ENCODE data around the gene CAMK2B. TPM values are rescaled to one million over a fixed set of nuclear protein-coding genes. Genes with fewer than 3 reads are reported as not detected.

The CAMK2B gene
- total and polyA plus RNA-seq, 2 of the 13 experiments (the other 11 are each of a cell fraction or from before 2014, with no cell fraction given) = 0.27 to 0.48 TPM

DNA sequence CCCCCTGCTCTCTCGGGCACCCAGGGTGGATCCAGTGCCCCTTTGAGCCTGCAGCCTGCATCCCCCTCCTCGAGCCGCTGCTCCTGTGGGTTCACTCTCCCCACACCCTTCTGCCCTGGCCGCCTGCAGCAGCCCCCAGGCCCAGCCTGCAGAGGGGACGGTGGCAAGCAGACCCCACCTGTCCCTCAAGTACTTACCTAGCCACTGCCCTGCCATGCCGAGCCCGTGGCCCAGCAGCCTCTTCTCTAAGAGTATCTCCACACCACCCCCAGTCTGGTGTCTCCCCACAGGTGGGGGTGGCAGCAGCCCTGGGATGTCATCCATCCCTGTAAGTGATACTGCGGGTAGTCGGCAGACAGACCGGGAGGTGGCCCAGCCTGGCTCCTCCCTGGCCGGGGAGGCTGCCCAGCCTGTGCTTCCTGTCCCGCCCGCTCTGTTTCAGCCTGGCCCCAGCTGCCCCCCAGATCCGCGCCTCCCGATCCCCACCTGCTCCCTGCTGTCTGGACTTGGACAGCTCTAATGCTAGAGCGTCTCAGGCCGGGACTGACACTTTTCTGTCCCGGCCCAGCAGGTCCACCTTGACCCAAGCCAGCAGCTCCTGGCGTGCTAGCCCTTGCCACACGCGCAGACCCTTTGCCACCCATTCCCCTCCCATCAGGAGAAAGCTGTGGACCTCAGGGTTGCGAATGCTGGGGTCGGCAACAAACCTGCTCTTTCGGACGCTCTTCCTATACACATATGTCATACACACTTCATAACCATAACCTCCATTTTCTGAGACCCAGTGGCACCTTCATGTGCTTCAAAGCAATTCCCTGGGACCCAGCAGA, 99.6 kb downstream of the CAMK2B start:
- H4K20me1 ChIP-seq (ENCODE audit: insufficient read depth, low read length) = no peaks in the 10 kb centered on the region
- TF ChIP-seq ZNF883 (CRISPR knock-in tag; IDR thresholded peaks at IDR 0.05; ENCODE audit: not compliant biosample characterization) = no peak
- ChIA-PET CTCF (ENCODE audit: low intra/inter-chr PET ratio, low total read pairs) (no interaction called here), POLR2A (no interaction called here)
- no peak overlapping the region for H3K4me3 ChIP-seq (replicated peaks in 1 of 3; ENCODE audit: insufficient read depth in 1 of 3, low read depth in 2 of 3, low read length in 3 of 3)
- BruUV-seq (replicated peaks) = no TSS peak
- H3K27ac ChIP-seq (ENCODE audit: extremely low read length, insufficient read depth, low read length) = no peak overlapping the region
- H3K9me3 ChIP-seq (ENCODE audit: low read length) = no peaks in the 10 kb centered on the region
- peaks cover 21 to 66% of the 10 kb centered on the region in 2 experiments; a peak in 4 of 5 replicates for H3K27me3 ChIP-seq (ENCODE audit: control insufficient read depth in 1 of 2, insufficient read depth in 2 of 2, low read length in 2 of 2)
- WGBS (ENCODE audit: low lambda C conversion rate) = 35% methylated on average over 9 of the region's 26 CpGs
- intact Hi-C loops (cut with micrococcal nuclease; ENCODE audit: unreplicated experiment) = no loop called here
- FAIRE-seq (no peak), DNase-seq (ENCODE audit: low spot score) (no peak), ATAC-seq (no peak)
- H3K9ac ChIP-seq (ENCODE audit: insufficient read depth, low read depth, low read length) = no peak overlapping the region
- no peak overlapping the region for H3K4me2 ChIP-seq (ENCODE audit: low read depth, low read length)
- no peaks in the 10 kb centered on the region for H3K36me3 ChIP-seq (replicated peaks in 1 of 2; ENCODE audit: control insufficient read depth in 1 of 2, insufficient read depth in 2 of 2, low read length in 2 of 2)
- H2AFZ ChIP-seq (ENCODE audit: low read length) = no peak overlapping the region
- in situ Hi-C loops (cut with HindIII; ENCODE audit: extremely low pct_ligation_motif_present, low pct_unique_long_range_greater_than_20kb) = no loop called here
- H3K79me2 ChIP-seq (ENCODE audit: insufficient read depth, low read length) = no peaks in the 10 kb centered on the region
- H3K4me1 ChIP-seq (ENCODE audit: insufficient read depth, low read length) = peaks cover 22% of the 10 kb centered on the region

DNA sequence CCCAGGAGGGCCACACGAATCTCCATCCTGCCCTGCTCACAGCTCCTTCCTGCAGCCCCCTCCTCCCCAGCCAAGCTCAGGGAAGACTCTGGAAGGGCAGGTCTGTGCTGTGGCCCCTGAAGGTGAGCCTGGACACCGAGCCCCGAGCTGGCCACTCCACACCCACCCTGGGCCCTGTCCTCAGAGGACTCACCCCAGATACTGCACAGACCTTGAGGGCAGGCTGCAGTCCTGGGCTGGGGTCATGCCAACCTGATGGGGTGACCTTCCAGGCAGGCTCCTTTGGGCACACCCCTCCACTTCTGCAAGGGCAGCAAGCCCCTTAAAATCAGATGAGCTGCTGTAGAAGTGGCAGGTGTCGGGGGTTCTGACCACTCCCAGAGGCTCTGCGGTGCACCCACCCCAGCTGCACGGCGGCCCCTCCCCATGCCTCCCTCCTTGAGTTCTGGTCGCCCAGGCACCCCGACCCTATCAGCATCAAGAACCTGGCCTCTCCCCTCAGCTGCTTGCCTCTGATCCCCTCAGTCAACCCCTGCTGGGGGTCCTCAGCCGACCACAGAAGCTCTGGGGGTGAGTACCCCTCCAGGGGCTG, 100.3 kb downstream of the CAMK2B start:
- H3K36me3 ChIP-seq (replicated peaks in 1 of 2; ENCODE audit: control insufficient read depth in 1 of 2, insufficient read depth in 2 of 2, low read length in 2 of 2) = no peaks in the 10 kb centered on the region
- ATAC-seq (no peak), DNase-seq (ENCODE audit: low spot score) (no peak), FAIRE-seq (no peak)
- H3K4me2 ChIP-seq (ENCODE audit: low read depth, low read length) = no peak overlapping the region
- H3K4me3 ChIP-seq (replicated peaks in 1 of 3; ENCODE audit: insufficient read depth in 1 of 3, low read depth in 2 of 3, low read length in 3 of 3) = no peak overlapping the region
- POLR2A ChIA-PET = no interaction called here
- intact Hi-C loops (cut with micrococcal nuclease; ENCODE audit: unreplicated experiment) = no loop called here
- WGBS (ENCODE audit: low lambda C conversion rate) = 20% methylated on average over 5 of the region's 10 CpGs
- H3K9me3 ChIP-seq (ENCODE audit: low read length) = no peaks in the 10 kb centered on the region
- H3K4me1 ChIP-seq (ENCODE audit: insufficient read depth, low read length) = peaks cover 19% of the 10 kb centered on the region
- no peak overlapping the region for H2AFZ ChIP-seq (ENCODE audit: low read length)
- TF ChIP-seq ZNF264 (CRISPR knock-in tag; IDR thresholded peaks at IDR 0.05) (no peak), LCORL (IDR thresholded peaks at IDR 0.05) (no peak), LCORL (CRISPR knock-in tag; IDR thresholded peaks at IDR 0.05) (no peak), FOXJ3 (CRISPR knock-in tag; IDR thresholded peaks at IDR 0.05; ENCODE audit: borderline replicate concordance) (no peak), HNRNPUL1 (IDR thresholded peaks at IDR 0.05; ENCODE audit: low read depth, low read length) (no peak), XBP1 (CRISPR knock-in tag; IDR thresholded peaks at IDR 0.05) (no peak), ZNF605 (CRISPR knock-in tag; IDR thresholded peaks at IDR 0.05) (no peak), ZKSCAN1 (IDR thresholded peaks at IDR 0.05; ENCODE audit: low read length) (no peak), ZBTB38 (CRISPR knock-in tag; IDR thresholded peaks at IDR 0.05) (no peak), PAX8 (CRISPR knock-in tag; IDR thresholded peaks at IDR 0.05; ENCODE audit: borderline replicate concordance) (no peak), NCOR1 (IDR thresholded peaks at IDR 0.05; ENCODE audit: borderline replicate concordance, low read length) (no peak), KDM6A (CRISPR knock-in tag; IDR thresholded peaks at IDR 0.05; ENCODE audit: low read depth) (no peak), RBAK (CRISPR knock-in tag; IDR thresholded peaks at IDR 0.05) (no peak), GATAD2A (CRISPR knock-in tag; IDR thresholded peaks at IDR 0.05) (no peak), ZNF350 (CRISPR knock-in tag; IDR thresholded peaks at IDR 0.05; ENCODE audit: borderline replicate concordance, low read depth) (no peak)
- TF ChIP-seq, protein P1, sequence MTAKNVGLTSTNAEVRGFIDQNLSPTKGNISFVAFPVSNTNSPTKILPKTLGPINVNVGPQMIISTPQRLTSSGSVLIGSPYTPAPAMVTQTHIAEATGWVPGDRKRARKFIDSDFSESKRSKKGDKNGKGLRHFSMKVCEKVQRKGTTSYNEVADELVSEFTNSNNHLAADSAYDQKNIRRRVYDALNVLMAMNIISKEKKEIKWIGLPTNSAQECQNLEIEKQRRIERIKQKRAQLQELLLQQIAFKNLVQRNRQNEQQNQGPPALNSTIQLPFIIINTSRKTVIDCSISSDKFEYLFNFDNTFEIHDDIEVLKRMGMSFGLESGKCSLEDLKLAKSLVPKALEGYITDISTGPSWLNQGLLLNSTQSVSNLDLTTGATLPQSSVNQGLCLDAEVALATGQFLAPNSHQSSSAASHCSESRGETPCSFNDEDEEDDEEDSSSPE (CRISPR knock-in tag; IDR thresholded peaks at IDR 0.05) = no peak
- TF ChIP-seq, protein P2, sequence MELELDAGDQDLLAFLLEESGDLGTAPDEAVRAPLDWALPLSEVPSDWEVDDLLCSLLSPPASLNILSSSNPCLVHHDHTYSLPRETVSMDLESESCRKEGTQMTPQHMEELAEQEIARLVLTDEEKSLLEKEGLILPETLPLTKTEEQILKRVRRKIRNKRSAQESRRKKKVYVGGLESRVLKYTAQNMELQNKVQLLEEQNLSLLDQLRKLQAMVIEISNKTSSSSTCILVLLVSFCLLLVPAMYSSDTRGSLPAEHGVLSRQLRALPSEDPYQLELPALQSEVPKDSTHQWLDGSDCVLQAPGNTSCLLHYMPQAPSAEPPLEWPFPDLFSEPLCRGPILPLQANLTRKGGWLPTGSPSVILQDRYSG (CRISPR knock-in tag; IDR thresholded peaks at IDR 0.05) = no peak
- peaks cover 21 to 59% of the 10 kb centered on the region in 2 experiments; a peak in 4 of 5 replicates for H3K27me3 ChIP-seq (ENCODE audit: control insufficient read depth in 1 of 2, insufficient read depth in 2 of 2, low read length in 2 of 2)
- H3K9ac ChIP-seq (ENCODE audit: insufficient read depth, low read depth, low read length) = no peak overlapping the region
- no peak overlapping the region for H3K27ac ChIP-seq (ENCODE audit: extremely low read length, insufficient read depth, low read length)
- in situ Hi-C loops (cut with HindIII; ENCODE audit: extremely low pct_ligation_motif_present, low pct_unique_long_range_greater_than_20kb) = no loop called here
- no peaks in the 10 kb centered on the region for H3K79me2 ChIP-seq (ENCODE audit: insufficient read depth, low read length)
- no TSS peak for BruUV-seq (replicated peaks)
- no peaks in the 10 kb centered on the region for H4K20me1 ChIP-seq (ENCODE audit: insufficient read depth, low read length)
- CTCF ChIA-PET (ENCODE audit: low intra/inter-chr PET ratio, low total read pairs) = no interaction called here
